Fibroblast of mammary gland (primary cell): ENCODE data around the gene TRAPPC2B.
"Not testable (repeated sequence)": the region's sequence is repeated elsewhere in the genome, so short reads cannot be mapped to it uniquely, and the experiment has no call there.

Experiments used
- DNase-seq: peaks from one replicate; pipeline ENCODE4 v3.0.0-alpha.2; 2010; ENCODE audit warnings: low read depth
- H3K4me3 ChIP-seq: 2 replicates; pipeline ENCODE4 v1.5.1; 2011; ENCODE audit warnings: low read depth, mild to moderate bottlenecking, low read length, moderate library complexity; ENCODE audit not compliant: control insufficient read depth
- CTCF ChIP-seq: conservative IDR thresholded peaks from 2 replicates; pipeline ENCODE4 v1.5.1; 2011; ENCODE audit warnings: low read depth, low read length, inconsistent platforms; ENCODE audit not compliant: control insufficient read depth, insufficient read depth

The TRAPPC2B gene

GRCh38 chr19:57363688-57364181 is 384 bp downstream of the TRAPPC2B start:
- peak; percentile 6 for DNase-seq
- peak overlapping the region; percentile 80 for H3K4me3 ChIP-seq
- TF ChIP-seq CTCF = no peak

GRCh38 chr19:57366776-57367175 is 3.4 kb downstream of the TRAPPC2B start:
- no peak for DNase-seq

GRCh38 chr19:57374179-57374578 is 10.8 kb downstream of the TRAPPC2B start:
- H3K4me3 ChIP-seq = no peak overlapping the region
- DNase-seq = no peak
- no peak for TF ChIP-seq CTCF

More at GRCh38 chr19:57366776-57367175, 3.4 kb downstream of the TRAPPC2B start:
- TF ChIP-seq CTCF = no peak
- H3K4me3 ChIP-seq = no peak overlapping the region

GRCh38 chr19:57374647-57375046 is 11.3 kb downstream of the TRAPPC2B start:
- not testable (repeated sequence) for DNase-seq

GRCh38 chr19:57376151-57376550 is 12.8 kb downstream of the TRAPPC2B start:
- TF ChIP-seq CTCF = no peak
- DNase-seq = no peak
- H3K4me3 ChIP-seq = no peak overlapping the region

More at GRCh38 chr19:57374647-57375046, 11.3 kb downstream of the TRAPPC2B start:
- H3K4me3 ChIP-seq = not testable (repeated sequence)

GRCh38 chr19:57377498-57378146 is 14.3 kb downstream of the TRAPPC2B start:
- TF ChIP-seq CTCF = no peak
- DNase-seq = no peak
- no peak overlapping the region for H3K4me3 ChIP-seq

GRCh38 chr19:57380923-57381322 is 17.6 kb downstream of the TRAPPC2B start:
- DNase-seq = no peak
- no peak for TF ChIP-seq CTCF
- H3K4me3 ChIP-seq = no peak overlapping the region
